Endothelial cell of umbilical vein (primary cell): ENCODE measurements around the gene HECTD2. TPM values are rescaled to one million over a fixed set of nuclear protein-coding genes. Genes with fewer than 3 reads are reported as not detected.

ENCODE experiments used
- BruUV-seq: library from RNA; stranded (reverse); fragments of 400-500 nt; replicated peaks from 2 replicates; lab custom pipeline; 2021; lab: Mats Ljungman, UMichigan
- CTCF ChIA-PET: fragments of 300-600, 350-600 bp; sonication (Branson Sonifier 250); formaldehyde crosslinking; loops from one replicate; lab custom pipeline; 2021; ENCODE audit warnings: antibody characterized with exemption, inconsistent platforms; lab: Charles Lee
- POLR2A ChIA-PET: fragments of 300-600, 350-600 bp; sonication (Branson Sonifier 250); formaldehyde crosslinking; loops from one replicate; lab custom pipeline; 2021; ENCODE audit warnings: antibody characterized with exemption, inconsistent platforms; lab: Charles Lee
- DNase-seq: peaks from one replicate; pipeline ENCODE4 v3.0.0-alpha.2; 2011; ENCODE audit warnings: low read depth, low spot score
- FAIRE-seq: peaks from 2 replicates; lab custom pipeline; 2011; peaks lifted over from hg19 to GRCh38; lab: Jason Lieb, UNC
- H2AFZ ChIP-seq: 2 replicates; pipeline ENCODE4 v1.6.0; 2012; ENCODE audit warnings: low read depth, low read length, control low read depth, inconsistent platforms
- H3K27ac ChIP-seq: 2 replicates; pipeline ENCODE4 v1.5.1; 2011; ENCODE audit warnings: low read depth, mild to moderate bottlenecking, control low read depth, low read length, moderate library complexity; ENCODE audit not compliant: insufficient read depth
- H3K27me3 ChIP-seq, 2 experiments: 2 replicates each; pipeline versions ENCODE4 v1.6.0 to v1.6.1; 2011; ENCODE audit warnings: low read length in 2 of 2, mixed read lengths in 1 of 2; ENCODE audit not compliant: control insufficient read depth in 2 of 2, insufficient read depth in 2 of 2
- H3K36me3 ChIP-seq, 2 experiments: 2 replicates in 1 of 2; 3 replicates in 1 of 2; pipeline ENCODE4 v1.5.1; 2011; ENCODE audit warnings: low read length in 2 of 2, mild to moderate bottlenecking in 1 of 2, moderate library complexity in 1 of 2; ENCODE audit not compliant: control insufficient read depth in 2 of 2, insufficient read depth in 2 of 2; ENCODE audit errors: extremely low read depth in 1 of 2
- H3K4me1 ChIP-seq: 3 replicates; pipeline ENCODE4 v1.5.1; 2011; ENCODE audit warnings: mild to moderate bottlenecking, low read length; ENCODE audit not compliant: control insufficient read depth, insufficient read depth; ENCODE audit errors: extremely low read depth
- H3K4me2 ChIP-seq: 2 replicates; pipeline ENCODE4 v1.6.1; 2011; ENCODE audit warnings: low read length, control low read depth, mixed read lengths; ENCODE audit not compliant: insufficient read depth
- H3K4me3 ChIP-seq, 3 experiments: fragments of 200-600 bp in 1 of 3; sonication (generic), shearing (Covaris generic) in 1 of 3; replicated peaks in 1 of 3; 2 replicates each; pipeline ENCODE4 v1.5.1; 2011 to 2016; ENCODE audit warnings: control low read depth in 3 of 3, low read length in 3 of 3, mild to moderate bottlenecking in 2 of 3, inconsistent platforms in 1 of 3, low read depth in 1 of 3, moderate library complexity in 1 of 3; ENCODE audit not compliant: insufficient read depth in 1 of 3
- H3K79me2 ChIP-seq: 2 replicates; pipeline ENCODE4 v1.6.0; 2012; ENCODE audit warnings: low read length, inconsistent platforms; ENCODE audit not compliant: control insufficient read depth, insufficient read depth
- H3K9ac ChIP-seq: replicated peaks from 2 replicates; pipeline ENCODE3; 2011; ENCODE audit warnings: low read length, control low read depth; ENCODE audit not compliant: insufficient read depth; ENCODE audit errors: extremely low read depth
- H3K9me1 ChIP-seq: replicated peaks from 3 replicates; pipeline ENCODE4 v1.6.0; 2011; ENCODE audit warnings: mild to moderate bottlenecking, low read length; ENCODE audit not compliant: control insufficient read depth, insufficient read depth; ENCODE audit errors: extremely low read depth
- H3K9me3 ChIP-seq: replicated peaks from 2 replicates; pipeline ENCODE4 v1.5.1; 2012; ENCODE audit warnings: low read length, inconsistent platforms; ENCODE audit not compliant: control insufficient read depth, insufficient read depth
- H4K20me1 ChIP-seq: replicated peaks from 2 replicates; pipeline ENCODE3; 2011; ENCODE audit warnings: mild to moderate bottlenecking, low read length; ENCODE audit not compliant: control insufficient read depth, insufficient read depth; ENCODE audit errors: extremely low read depth
- EZH2 ChIP-seq: IDR thresholded peaks from 2 replicates; pipeline ENCODE4 v1.6.1; 2012; ENCODE audit warnings: borderline replicate concordance, low read depth, mild to moderate bottlenecking, moderate library complexity, low read length, inconsistent platforms; ENCODE audit not compliant: severe bottlenecking
- FOS ChIP-seq: IDR thresholded peaks from 2 replicates; pipeline ENCODE4 v1.6.1; 2011; ENCODE audit warnings: mild to moderate bottlenecking, low read length, moderate library complexity, borderline replicate concordance; ENCODE audit not compliant: insufficient read depth
- GATA2 ChIP-seq: IDR thresholded peaks from 2 replicates; pipeline ENCODE4 v1.7.0; 2011; ENCODE audit warnings: low read depth, mild to moderate bottlenecking, moderate library complexity, mixed read lengths, low read length; ENCODE audit not compliant: insufficient read length, insufficient read depth
- JUN ChIP-seq: IDR thresholded peaks from 2 replicates; pipeline ENCODE4 v1.6.1; 2011; ENCODE audit warnings: borderline replicate concordance, low read depth; ENCODE audit not compliant: insufficient read length, insufficient read depth
- MYC ChIP-seq: IDR thresholded peaks from one replicate; pipeline ENCODE4 v1.6.1; 2011; ENCODE audit warnings: mild to moderate bottlenecking, low read depth, low read length
- POLR2A ChIP-seq: IDR thresholded peaks from 2 replicates; pipeline ENCODE4 v1.6.1; 2012; ENCODE audit warnings: low read depth, mild to moderate bottlenecking, control low read depth, low read length
- POLR2AphosphoS5 ChIP-seq: IDR thresholded peaks from 2 replicates; pipeline ENCODE4 v1.6.1; 2012; ENCODE audit warnings: low read depth, mild to moderate bottlenecking, control low read depth, low read length, moderate library complexity; ENCODE audit not compliant: insufficient read depth
- dilution Hi-C: fragments of 300-500 bp; cut with MboI; formaldehyde crosslinking; loops from one replicate; pipeline ENCODE4 v1.15.0; 2019; ENCODE audit warnings: low sequenced_read_pairs; ENCODE audit not compliant: extremely low pct_ligation_motif_present
- intact Hi-C: fragments of 100-400 bp; cut with micrococcal nuclease; formaldehyde crosslinking; loops from one replicate; pipeline ENCODE4 v1.10.0; 2022
- polyA plus RNA-seq, 4 experiments: library from polyadenylated mRNA; depleted of rRNA in 3 of 4; stranded (reverse) in 3 of 4; unstranded in 1 of 4; fragments of >200 nt; gene quantifications; 2 replicates each; pipeline versions ENCODE4 v1.2.1 to v1.2.3, GENCODE V29; 2011 to 2012; ENCODE audit warnings: missing spikeins in 1 of 4
- total RNA-seq: library from RNA; stranded (reverse); gene quantifications from 2 replicates; pipeline ENCODE4 v1.2.3, GENCODE V29; 2021
- TF ChIP-seq, protein P1 (sequence below): IDR thresholded peaks from 2 replicates; pipeline ENCODE4 v1.6.1; 2011; ENCODE audit not compliant: insufficient read depth, insufficient read length
- TF ChIP-seq, protein P2 (sequence below), 2 donors: IDR thresholded peaks; 1 replicate in 1 of 2; 2 replicates in 1 of 2; pipeline ENCODE4 v1.5.1; 2011; ENCODE audit warnings: low read length in 2 of 2, mild to moderate bottlenecking in 2 of 2, moderate library complexity in 2 of 2, control low read depth in 1 of 2, inconsistent platforms in 1 of 2, low read depth in 1 of 2; ENCODE audit not compliant: insufficient read depth in 1 of 2; ENCODE audit errors: extremely low read depth in 1 of 2

Gene HECTD2
- total and polyA plus RNA-seq, 2 donors (not counting 3 experiments of a cell fraction or from before 2014, with no cell fraction given), result 4.2 to 10.7 TPM

DNA sequence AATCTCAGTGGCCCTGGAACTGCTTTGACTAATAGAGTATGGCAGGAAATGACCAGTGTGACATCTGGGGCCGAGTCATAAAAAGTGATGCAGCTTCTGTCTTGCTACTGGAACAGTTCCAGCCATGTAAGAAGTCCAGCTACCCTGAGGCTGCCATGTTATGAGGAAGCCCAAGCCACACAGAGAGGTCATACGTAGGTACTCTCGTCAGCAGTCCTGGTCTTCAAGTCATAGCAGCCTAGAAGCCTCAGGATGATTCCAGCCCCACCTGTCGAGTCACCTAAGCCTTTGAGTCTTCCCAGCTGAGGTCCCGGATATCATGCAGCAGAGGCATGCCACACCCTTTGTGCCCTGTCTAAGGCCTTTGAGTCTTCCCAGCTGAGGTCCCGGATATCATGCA, 130.6 kb downstream of the HECTD2 start:
- no peaks in the 10 kb centered on the region for H3K9me3 ChIP-seq
- H3K36me3 ChIP-seq, result no peaks in the 10 kb centered on the region
- ChIA-PET CTCF (interaction anchor here (1.0 to 1.9 kb wide), 4 partner anchors 12 to 242 kb away, joined by 4 to 5 read pairs (median 4); no protein-coding TSS in a partner anchor), POLR2A (no interaction called here)
- no peak overlapping the region for H3K9ac ChIP-seq
- no peak overlapping the region for H2AFZ ChIP-seq
- dilution Hi-C loops, result no loop called here
- no peak overlapping the region for H3K27ac ChIP-seq
- H3K27me3 ChIP-seq, result no peaks in the 10 kb centered on the region
- intact Hi-C loops, result no loop called here
- no TSS peak for BruUV-seq
- no peak overlapping the region for H3K4me2 ChIP-seq
- H3K4me3 ChIP-seq, result no peak overlapping the region
- no peaks in the 10 kb centered on the region for H3K9me1 ChIP-seq
- no peak for FAIRE-seq
- no peak for DNase-seq
- TF ChIP-seq POLR2AphosphoS5, result no peak
- TF ChIP-seq MYC, result no peak
- TF ChIP-seq POLR2A, result no peak
- no peak for TF ChIP-seq JUN
- TF ChIP-seq, protein P1, sequence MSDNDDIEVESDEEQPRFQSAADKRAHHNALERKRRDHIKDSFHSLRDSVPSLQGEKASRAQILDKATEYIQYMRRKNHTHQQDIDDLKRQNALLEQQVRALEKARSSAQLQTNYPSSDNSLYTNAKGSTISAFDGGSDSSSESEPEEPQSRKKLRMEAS, result no peak
- no peak for TF ChIP-seq FOS
- TF ChIP-seq, protein P2, sequence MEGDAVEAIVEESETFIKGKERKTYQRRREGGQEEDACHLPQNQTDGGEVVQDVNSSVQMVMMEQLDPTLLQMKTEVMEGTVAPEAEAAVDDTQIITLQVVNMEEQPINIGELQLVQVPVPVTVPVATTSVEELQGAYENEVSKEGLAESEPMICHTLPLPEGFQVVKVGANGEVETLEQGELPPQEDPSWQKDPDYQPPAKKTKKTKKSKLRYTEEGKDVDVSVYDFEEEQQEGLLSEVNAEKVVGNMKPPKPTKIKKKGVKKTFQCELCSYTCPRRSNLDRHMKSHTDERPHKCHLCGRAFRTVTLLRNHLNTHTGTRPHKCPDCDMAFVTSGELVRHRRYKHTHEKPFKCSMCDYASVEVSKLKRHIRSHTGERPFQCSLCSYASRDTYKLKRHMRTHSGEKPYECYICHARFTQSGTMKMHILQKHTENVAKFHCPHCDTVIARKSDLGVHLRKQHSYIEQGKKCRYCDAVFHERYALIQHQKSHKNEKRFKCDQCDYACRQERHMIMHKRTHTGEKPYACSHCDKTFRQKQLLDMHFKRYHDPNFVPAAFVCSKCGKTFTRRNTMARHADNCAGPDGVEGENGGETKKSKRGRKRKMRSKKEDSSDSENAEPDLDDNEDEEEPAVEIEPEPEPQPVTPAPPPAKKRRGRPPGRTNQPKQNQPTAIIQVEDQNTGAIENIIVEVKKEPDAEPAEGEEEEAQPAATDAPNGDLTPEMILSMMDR (IDR thresholded peaks at IDR 0.05; ENCODE audit: extremely low read depth in 1 of 2, insufficient read depth in 1 of 2, low read depth in 1 of 2, low read length in 2 of 2), result no peak
- no peak for TF ChIP-seq EZH2
- no peak for TF ChIP-seq GATA2
- no peaks in the 10 kb centered on the region for H3K4me1 ChIP-seq
- H3K79me2 ChIP-seq, result no peaks in the 10 kb centered on the region
- H4K20me1 ChIP-seq, result no peaks in the 10 kb centered on the region
